Measurements from ENCODE around the gene TRPC4. TPM values are rescaled to one million over a fixed set of nuclear protein-coding genes. Genes with fewer than 3 reads are reported as not detected.

The TRPC4 gene
- total RNA-seq, 2 donors from 2014 or later = not detected

DNA sequence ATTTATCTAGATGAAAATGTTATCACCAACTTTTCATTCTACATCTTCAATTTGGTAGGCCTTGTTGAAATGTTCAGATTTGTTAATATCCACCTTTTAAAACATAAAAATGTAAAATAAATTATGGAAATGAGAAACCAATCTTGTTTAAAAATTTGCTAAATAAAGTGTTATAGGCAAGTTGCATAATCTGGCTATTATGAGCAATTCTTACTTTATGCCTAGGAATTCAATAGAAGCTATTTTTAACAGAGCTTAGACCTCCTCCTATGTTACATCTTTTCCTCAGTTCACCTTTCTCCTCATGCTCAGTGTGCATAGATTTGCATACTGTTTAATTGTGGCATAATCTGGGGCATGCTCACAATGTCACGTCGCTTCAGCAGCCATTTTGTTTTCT is 183.1 kb downstream of the TRPC4 start:
- H3K36me3 Mint-ChIP-seq (ENCODE audit: low read depth) = no peaks in the 10 kb centered on the region

DNA sequence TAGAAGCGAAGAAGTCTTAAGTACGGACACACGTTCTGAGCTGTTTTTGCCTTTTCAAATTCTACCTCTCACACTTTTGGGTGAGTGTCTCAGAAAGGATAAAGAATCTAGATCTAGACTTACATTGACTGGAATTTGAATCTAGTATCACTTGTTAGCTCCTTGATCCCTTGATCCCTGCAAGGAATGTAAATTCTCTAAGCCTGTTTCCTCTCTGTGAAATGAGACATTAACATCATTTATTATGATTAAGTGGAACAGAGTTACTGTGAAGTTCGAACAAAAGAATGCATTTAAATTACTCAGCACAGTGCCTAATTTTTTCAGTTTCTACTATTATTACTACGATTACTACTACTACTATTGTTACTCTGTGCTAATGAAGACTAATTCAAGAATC is 184.4 kb downstream of the TRPC4 start:
- Mint-ChIP-seq H3K4me3 (no peak overlapping the region), H3K27me3 (no peaks in the 10 kb centered on the region)
- ATAC-seq = no peak

More for the DNA sequence above, 183.1 kb downstream of the TRPC4 start:
- Mint-ChIP-seq H3K27me3 (no peaks in the 10 kb centered on the region), H3K4me3 (no peak overlapping the region), H3K4me1 (no peaks in the 10 kb centered on the region), H3K27ac (no peak overlapping the region)
- H3K9me3 ChIP-seq (ENCODE audit: control insufficient read depth, low read length, poor library complexity, severe bottlenecking) = no peaks in the 10 kb centered on the region
- no peak for DNase-seq
- no peak for ATAC-seq

GRCh38 chr13:37682496-37682895 is 187.1 kb downstream of the TRPC4 start:
- no peaks in the 10 kb centered on the region for H3K36me3 Mint-ChIP-seq (ENCODE audit: low read depth)
- H3K4me3 Mint-ChIP-seq = no peak overlapping the region
- H3K27ac Mint-ChIP-seq = no peak overlapping the region
- H3K9me3 ChIP-seq (ENCODE audit: control insufficient read depth, low read length, poor library complexity, severe bottlenecking) = no peaks in the 10 kb centered on the region
- no peaks in the 10 kb centered on the region for H3K4me1 Mint-ChIP-seq
- no peak for DNase-seq
- H3K27me3 Mint-ChIP-seq = no peaks in the 10 kb centered on the region
- ATAC-seq = no peak

More for the DNA sequence above, 184.4 kb downstream of the TRPC4 start:
- H3K4me1 Mint-ChIP-seq = no peaks in the 10 kb centered on the region
- no peak overlapping the region for H3K27ac Mint-ChIP-seq
- no peak for DNase-seq
- H3K9me3 ChIP-seq (ENCODE audit: control insufficient read depth, low read length, poor library complexity, severe bottlenecking) = no peaks in the 10 kb centered on the region
- H3K36me3 Mint-ChIP-seq (ENCODE audit: low read depth) = no peaks in the 10 kb centered on the region

DNA sequence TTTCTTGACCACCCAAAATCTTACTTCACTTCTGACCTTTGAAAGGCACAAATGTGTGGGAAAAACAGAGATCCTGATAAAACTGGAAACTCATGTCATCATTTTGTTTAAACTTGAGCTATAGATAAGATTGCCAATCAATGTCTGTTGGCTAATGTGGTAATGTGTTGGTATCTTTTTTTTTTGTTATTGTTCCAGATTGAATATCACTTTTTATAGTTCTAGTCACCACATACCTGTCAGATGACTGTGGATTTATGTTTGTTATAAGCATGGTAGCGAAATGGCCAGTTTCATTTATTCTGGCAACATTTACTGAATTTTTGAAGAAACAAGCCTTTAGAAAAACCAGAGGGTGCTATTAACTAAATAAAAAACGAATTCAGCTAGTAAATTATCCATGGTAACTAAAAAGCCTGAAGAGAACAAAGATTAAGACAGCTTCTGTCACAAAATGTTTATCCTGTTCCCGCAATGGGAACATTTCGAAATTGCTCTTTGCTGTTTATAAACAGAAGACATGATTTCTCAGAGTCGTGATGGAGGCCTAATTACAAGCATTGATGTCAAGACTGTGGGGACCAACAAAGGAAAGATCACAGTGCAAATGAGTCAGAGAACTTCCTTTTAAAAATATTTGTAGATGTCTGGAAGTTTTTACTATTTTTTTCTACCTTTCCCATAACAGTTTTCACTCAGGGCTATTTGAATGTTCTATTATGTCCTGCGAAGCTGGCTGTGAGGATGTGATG is 188.1 kb downstream of the TRPC4 start:
- no peak for DNase-seq

DNA sequence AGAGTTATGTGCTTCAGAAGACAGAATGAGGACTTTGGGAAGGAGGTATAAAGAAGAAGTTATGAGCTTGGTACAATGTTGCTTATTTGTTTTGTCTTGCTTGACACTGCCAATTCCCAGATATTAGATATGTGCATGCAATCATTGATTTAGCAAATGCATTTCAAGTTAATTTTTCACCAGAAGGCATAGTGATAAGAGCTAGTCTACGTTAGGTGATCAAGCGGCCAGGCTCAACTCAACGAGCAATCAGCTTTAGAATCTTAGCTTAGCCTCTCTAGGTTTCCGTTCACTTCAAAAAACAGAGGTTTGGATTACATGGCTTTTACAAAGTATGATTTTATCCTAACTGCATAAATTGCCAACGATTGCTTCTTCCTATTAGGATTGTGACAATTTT is 189.4 kb downstream of the TRPC4 start:
- Mint-ChIP-seq H3K27ac (no peak overlapping the region), H3K36me3 (ENCODE audit: low read depth) (no peaks in the 10 kb centered on the region), H3K4me3 (no peak overlapping the region), H3K27me3 (no peaks in the 10 kb centered on the region), H3K4me1 (no peaks in the 10 kb centered on the region)
- ATAC-seq (no peak), DNase-seq (no peak)
- no peaks in the 10 kb centered on the region for H3K9me3 ChIP-seq (ENCODE audit: control insufficient read depth, low read length, poor library complexity, severe bottlenecking)

More for the DNA sequence above, 188.1 kb downstream of the TRPC4 start:
- Mint-ChIP-seq H3K27ac (no peak overlapping the region), H3K27me3 (no peaks in the 10 kb centered on the region), H3K36me3 (ENCODE audit: low read depth) (no peaks in the 10 kb centered on the region), H3K4me1 (no peaks in the 10 kb centered on the region), H3K4me3 (no peak overlapping the region)
- no peak for ATAC-seq
- H3K9me3 ChIP-seq (ENCODE audit: control insufficient read depth, low read length, poor library complexity, severe bottlenecking) = no peaks in the 10 kb centered on the region

DNA sequence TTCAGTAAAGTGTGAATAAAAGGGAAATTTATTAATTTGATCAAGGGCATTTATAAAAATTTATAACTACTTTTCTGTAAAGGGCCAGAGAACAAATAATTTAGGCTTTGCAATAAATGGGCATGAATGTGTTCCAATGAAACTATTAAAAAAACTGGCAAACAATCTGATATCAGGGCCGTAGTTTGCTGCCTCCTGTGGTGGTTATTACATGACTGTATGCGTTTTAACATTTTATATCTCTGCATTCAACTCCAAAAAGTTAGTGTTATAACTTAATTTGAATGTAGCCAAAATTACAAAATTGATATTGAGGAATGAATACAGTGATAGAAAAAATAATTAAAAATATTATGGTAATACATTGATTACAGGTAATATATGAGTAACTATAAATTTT is 190.5 kb downstream of the TRPC4 start:
- H3K27ac Mint-ChIP-seq = no peak overlapping the region
- no peaks in the 10 kb centered on the region for H3K4me1 Mint-ChIP-seq
- H3K36me3 Mint-ChIP-seq (ENCODE audit: low read depth) = no peaks in the 10 kb centered on the region
- no peaks in the 10 kb centered on the region for H3K27me3 Mint-ChIP-seq
- H3K9me3 ChIP-seq (ENCODE audit: control insufficient read depth, low read length, poor library complexity, severe bottlenecking) = no peaks in the 10 kb centered on the region
- ATAC-seq (no peak), DNase-seq (no peak)
- no peak overlapping the region for H3K4me3 Mint-ChIP-seq

DNA sequence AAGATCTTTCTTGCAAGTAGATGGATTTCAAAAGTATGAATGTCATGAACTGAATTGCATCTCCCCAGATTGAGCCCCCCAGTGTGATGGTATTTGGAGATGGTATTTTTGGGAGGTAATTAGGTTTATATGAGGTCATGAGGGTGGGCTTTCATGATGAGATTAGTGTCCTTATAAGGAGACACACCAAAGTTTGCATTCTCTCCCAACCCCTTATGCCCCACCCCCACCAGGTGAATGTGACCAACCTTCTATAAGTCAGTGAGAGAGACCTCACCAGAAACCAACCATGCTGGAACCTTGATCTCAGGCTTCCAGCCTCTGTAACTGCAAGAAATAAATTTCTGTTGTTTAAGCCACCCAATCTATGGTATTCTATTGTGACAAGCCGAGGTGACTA is 199.7 kb downstream of the TRPC4 start:
- Mint-ChIP-seq H3K36me3 (ENCODE audit: low read depth) (no peaks in the 10 kb centered on the region), H3K4me3 (no peak overlapping the region), H3K27ac (no peak overlapping the region), H3K27me3 (no peaks in the 10 kb centered on the region), H3K4me1 (no peaks in the 10 kb centered on the region)
- ATAC-seq (no peak), DNase-seq (no peak)
- no peaks in the 10 kb centered on the region for H3K9me3 ChIP-seq (ENCODE audit: control insufficient read depth, low read length, poor library complexity, severe bottlenecking)

DNA sequence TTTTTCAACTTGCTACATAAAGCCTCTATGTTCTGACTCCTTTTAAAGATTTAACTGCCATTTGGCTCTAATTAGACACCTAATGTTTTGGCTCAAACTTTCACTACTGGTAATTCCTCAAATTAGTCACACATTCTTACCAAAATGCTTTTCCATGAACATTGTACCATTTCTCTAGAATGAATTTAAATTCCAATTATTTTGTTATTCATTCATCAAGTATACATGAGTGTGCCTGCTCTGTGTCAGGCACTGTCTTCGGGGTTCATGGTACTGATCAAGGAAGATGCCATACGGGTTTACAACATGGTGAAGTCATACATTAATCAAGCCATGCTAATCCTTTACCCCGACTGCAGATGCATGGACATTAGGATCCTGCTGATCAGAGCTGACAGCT is 201.9 kb downstream of the TRPC4 start:
- Mint-ChIP-seq H3K27ac (no peak overlapping the region), H3K4me1 (no peaks in the 10 kb centered on the region), H3K27me3 (no peaks in the 10 kb centered on the region), H3K4me3 (no peak overlapping the region), H3K36me3 (ENCODE audit: low read depth) (no peaks in the 10 kb centered on the region)
- ATAC-seq (no peak), DNase-seq (no peak)
- no peaks in the 10 kb centered on the region for H3K9me3 ChIP-seq (ENCODE audit: control insufficient read depth, low read length, poor library complexity, severe bottlenecking)

DNA sequence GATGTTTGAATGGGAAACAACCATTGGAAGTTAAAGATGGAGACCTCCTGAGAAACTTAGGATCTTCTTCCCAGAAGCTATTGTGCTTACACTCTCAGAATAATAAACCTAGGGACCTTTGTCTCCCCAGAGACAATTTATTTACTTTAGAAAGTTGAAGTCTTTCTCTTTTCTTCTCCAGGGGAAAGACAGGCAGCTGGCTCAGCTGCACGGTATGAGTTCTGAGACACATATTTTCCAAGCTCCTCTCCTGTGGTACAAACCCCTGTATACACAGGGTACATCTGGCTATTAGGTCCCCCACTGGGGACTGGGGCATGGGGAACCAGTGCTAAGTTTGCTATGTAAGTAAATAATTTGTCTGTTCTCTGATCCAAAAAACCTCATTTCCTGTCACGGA is 203.5 kb downstream of the TRPC4 start:
- Mint-ChIP-seq H3K27ac (no peak overlapping the region), H3K27me3 (no peaks in the 10 kb centered on the region), H3K4me1 (no peaks in the 10 kb centered on the region), H3K4me3 (no peak overlapping the region), H3K36me3 (ENCODE audit: low read depth) (no peaks in the 10 kb centered on the region)
- no peak for ATAC-seq
- no peaks in the 10 kb centered on the region for H3K9me3 ChIP-seq (ENCODE audit: control insufficient read depth, low read length, poor library complexity, severe bottlenecking)
- DNase-seq = no peak

DNA sequence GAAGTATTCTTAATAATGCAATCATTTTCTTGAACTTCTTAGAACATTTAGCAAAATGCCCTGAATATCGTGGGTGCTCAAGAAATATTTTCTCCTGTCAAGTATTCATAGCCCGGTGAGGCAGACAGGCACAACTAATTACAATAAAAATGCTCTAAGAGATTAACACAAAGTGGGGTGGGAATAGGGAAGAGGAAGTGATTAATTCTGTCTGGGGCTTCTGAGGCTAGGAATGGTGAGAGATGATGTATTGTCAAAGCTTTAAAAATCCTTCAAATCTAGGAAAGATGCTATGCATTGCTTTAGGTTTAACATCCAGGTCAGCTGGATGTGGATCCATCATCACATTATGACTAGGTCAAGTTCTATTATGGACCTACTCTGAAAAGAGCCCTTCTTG is 204.2 kb downstream of the TRPC4 start:
- H3K36me3 Mint-ChIP-seq (ENCODE audit: low read depth) = no peaks in the 10 kb centered on the region
- no peaks in the 10 kb centered on the region for H3K4me1 Mint-ChIP-seq
- ATAC-seq (no peak), DNase-seq (no peak)
- no peaks in the 10 kb centered on the region for H3K27me3 Mint-ChIP-seq
- no peak overlapping the region for H3K27ac Mint-ChIP-seq
- no peaks in the 10 kb centered on the region for H3K9me3 ChIP-seq (ENCODE audit: control insufficient read depth, low read length, poor library complexity, severe bottlenecking)
- no peak overlapping the region for H3K4me3 Mint-ChIP-seq

- ATAC-seq (no peak), DNase-seq (no peak)
- Mint-ChIP-seq H3K36me3 (ENCODE audit: low read depth) (no peaks in the 10 kb centered on the region), H3K27ac (no peak overlapping the region), H3K4me1 (no peaks in the 10 kb centered on the region), H3K27me3 (no peaks in the 10 kb centered on the region), H3K4me3 (no peak overlapping the region)
- H3K9me3 ChIP-seq (ENCODE audit: control insufficient read depth, low read length, poor library complexity, severe bottlenecking) = no peaks in the 10 kb centered on the region
Measured at GRCh38 chr13:37663724-37664123, 205.8 kb downstream of the TRPC4 start.

DNA sequence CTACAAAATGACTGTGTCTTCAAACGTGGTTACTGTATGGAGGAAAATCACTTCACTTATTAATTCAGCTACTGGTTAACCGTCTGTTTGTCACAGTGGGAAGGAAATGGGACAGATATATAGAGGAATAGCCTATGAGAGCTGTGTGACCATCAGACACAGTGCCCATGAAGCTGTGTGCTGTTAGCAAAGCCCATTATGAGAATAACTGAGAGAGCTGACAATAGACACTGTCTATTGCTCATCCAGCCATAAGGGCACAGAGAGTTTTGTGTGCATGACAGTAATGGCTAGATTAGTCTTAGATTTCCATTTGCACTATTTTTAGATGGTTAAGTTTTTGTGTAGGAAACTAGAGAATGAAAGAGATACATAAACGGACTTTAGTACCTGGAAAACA is 206.9 kb downstream of the TRPC4 start:
- ATAC-seq (no peak), DNase-seq (no peak)
- no peaks in the 10 kb centered on the region for H3K27me3 Mint-ChIP-seq
- H3K27ac Mint-ChIP-seq = no peak overlapping the region
- H3K4me1 Mint-ChIP-seq = no peaks in the 10 kb centered on the region
- no peak overlapping the region for H3K4me3 Mint-ChIP-seq
- no peaks in the 10 kb centered on the region for H3K9me3 ChIP-seq (ENCODE audit: control insufficient read depth, low read length, poor library complexity, severe bottlenecking)
- H3K36me3 Mint-ChIP-seq (ENCODE audit: low read depth) = no peaks in the 10 kb centered on the region

- Mint-ChIP-seq H3K4me3 (no peak overlapping the region), H3K4me1 (no peaks in the 10 kb centered on the region), H3K27ac (no peak overlapping the region), H3K27me3 (no peaks in the 10 kb centered on the region), H3K36me3 (ENCODE audit: low read depth) (no peaks in the 10 kb centered on the region)
- H3K9me3 ChIP-seq (ENCODE audit: control insufficient read depth, low read length, poor library complexity, severe bottlenecking) = no peaks in the 10 kb centered on the region
- ATAC-seq (no peak), DNase-seq (no peak)
Measured at GRCh38 chr13:37657956-37658355, 211.6 kb downstream of the TRPC4 start.

- no peaks in the 10 kb centered on the region for H3K9me3 ChIP-seq (ENCODE audit: control insufficient read depth, low read length, poor library complexity, severe bottlenecking)
- ATAC-seq (no peak), DNase-seq (no peak)
- H3K36me3 Mint-ChIP-seq (ENCODE audit: low read depth) = no peaks in the 10 kb centered on the region
- H3K27ac Mint-ChIP-seq = no peak overlapping the region
- no peak overlapping the region for H3K4me3 Mint-ChIP-seq
- no peaks in the 10 kb centered on the region for H3K27me3 Mint-ChIP-seq
- H3K4me1 Mint-ChIP-seq = no peaks in the 10 kb centered on the region
Measured at GRCh38 chr13:37657134-37657533, 212.4 kb downstream of the TRPC4 start.
